ENCODE measurements around the gene PRKAB1.

GRCh38 chr12:119661882-119662281 lies 6.1 kb upstream of the PRKAB1 start:
- TF ChIP-seq EP300 (IDR thresholded peaks at IDR 0.05; ENCODE audit: low read depth) (no peak), CTCF (IDR thresholded peaks at IDR 0.05) (no peak), POLR2A (IDR thresholded peaks at IDR 0.05) (no peak)
